RKO (cell line): ENCODE measurements around the gene IQCE.
"Not testable (repeated sequence)": the region's sequence is repeated elsewhere in the genome, so short reads cannot be mapped to it uniquely, and the experiment has no call there.

Source experiments
- DNase-seq: peaks from one replicate; pipeline ENCODE4 v3.0.0-alpha.2; 2016; ENCODE audit warnings: low spot score

Gene IQCE

GRCh38 chr7:2553831-2554581 is 4.8 kb upstream of the IQCE start:
- peak; percentile 17 for DNase-seq

- no peak for DNase-seq
Observed at GRCh38 chr7:2554661-2555111, 4.1 kb upstream of the IQCE start.

GRCh38 chr7:2555121-2556052 is 3.4 kb upstream of the IQCE start, which contains the start of gene BRAT1:
BRAT1 (minus strand) TSS chr7:2555524; CDS start chr7:2554431, 1,093 bp downstream.
- peak; percentile 97 for DNase-seq

- peak; percentile 27 for DNase-seq
Observed at GRCh38 chr7:2559283-2559950, 638 bp downstream of the IQCE start.

GRCh38 chr7:2563955-2564354 is 5.2 kb downstream of the IQCE start:
- DNase-seq = not testable (repeated sequence)

- no peak for DNase-seq
Observed at GRCh38 chr7:2564970-2565540, 6.3 kb downstream of the IQCE start.

- DNase-seq = no peak
Observed at GRCh38 chr7:2566348-2566889, 7.6 kb downstream of the IQCE start.

- no peak for DNase-seq
Observed at GRCh38 chr7:2566890-2567678, 8.3 kb downstream of the IQCE start.

GRCh38 chr7:2567679-2568278 is 9.0 kb downstream of the IQCE start:
- no peak for DNase-seq

- no peak for DNase-seq
Observed at GRCh38 chr7:2568521-2569223, 9.9 kb downstream of the IQCE start.

- DNase-seq = no peak
Observed at GRCh38 chr7:2569421-2569820, 10.6 kb downstream of the IQCE start.

- no peak for DNase-seq
Observed at GRCh38 chr7:2570021-2570420, 11.2 kb downstream of the IQCE start.

GRCh38 chr7:2571409-2571808 is 12.6 kb downstream of the IQCE start:
- DNase-seq = no peak

- no peak for DNase-seq
Observed at GRCh38 chr7:2572101-2572842, 13.5 kb downstream of the IQCE start.

- DNase-seq = no peak
Observed at GRCh38 chr7:2573761-2574160, 15.0 kb downstream of the IQCE start.

GRCh38 chr7:2575046-2575732 is 16.4 kb downstream of the IQCE start:
- DNase-seq = no peak

- no peak for DNase-seq
Observed at GRCh38 chr7:2575733-2576340, 17.1 kb downstream of the IQCE start.
